ENCODE measurements around the gene PHOX2A.

PHOX2A gene

GRCh38 chr11:72249961-72250360, 6.0 kb upstream of the PHOX2A start:
- no peak for DNase-seq (ENCODE audit: low spot score)

- DNase-seq (ENCODE audit: low spot score), result no peak
These were observed 3.6 kb upstream of the PHOX2A start for GRCh38 chr11:72247584-72247983.

GRCh38 chr11:72245263-72245816, 1.4 kb upstream of the PHOX2A start:
- DNase-seq (ENCODE audit: low spot score), result no peak

- DNase-seq (ENCODE audit: low spot score), result no peak
These were observed 636 bp upstream of the PHOX2A start for GRCh38 chr11:72244361-72245262.

- no peak for DNase-seq (ENCODE audit: low spot score)
These were observed 560 bp downstream of the PHOX2A start for GRCh38 chr11:72243173-72244059.

GRCh38 chr11:72242141-72242540, 1.8 kb downstream of the PHOX2A start:
- DNase-seq (ENCODE audit: low spot score), result no peak

- DNase-seq (ENCODE audit: low spot score), result no peak
These were observed 2.6 kb downstream of the PHOX2A start for GRCh38 chr11:72241291-72241781.

- DNase-seq (ENCODE audit: low spot score), result no peak
These were observed 3.3 kb downstream of the PHOX2A start for GRCh38 chr11:72240461-72241290.

- DNase-seq (ENCODE audit: low spot score), result no peak
These were observed 4.0 kb downstream of the PHOX2A start for GRCh38 chr11:72239849-72240460.

GRCh38 chr11:72239313-72239848, 4.6 kb downstream of the PHOX2A start:
- no peak for DNase-seq (ENCODE audit: low spot score)

- no peak for DNase-seq (ENCODE audit: low spot score)
These were observed 5.3 kb downstream of the PHOX2A start for GRCh38 chr11:72238492-72239312.

- peak; percentile 37 for DNase-seq (ENCODE audit: low spot score)
These were observed 5.9 kb downstream of the PHOX2A start for GRCh38 chr11:72238040-72238450.

- DNase-seq (ENCODE audit: low spot score), result no peak
These were observed 6.7 kb downstream of the PHOX2A start for GRCh38 chr11:72237112-72237931.

- DNase-seq (ENCODE audit: low spot score), result no peak
These were observed 7.2 kb downstream of the PHOX2A start for GRCh38 chr11:72236774-72237111.

- no peak for DNase-seq (ENCODE audit: low spot score)
These were observed 7.8 kb downstream of the PHOX2A start for GRCh38 chr11:72236083-72236697.

GRCh38 chr11:72235351-72236057, 8.5 kb downstream of the PHOX2A start:
- DNase-seq (ENCODE audit: low spot score), result no peak

GRCh38 chr11:72234920-72235319, 9.1 kb downstream of the PHOX2A start:
- no peak for DNase-seq (ENCODE audit: low spot score)

- DNase-seq (ENCODE audit: low spot score), result no peak
These were observed 9.5 kb downstream of the PHOX2A start for GRCh38 chr11:72234514-72234830.

Data from pons (tissue), 1 donor.